AG09319 (cell line): ENCODE measurements around the gene ZDHHC14.

Experiments used
- DNase-seq: peaks from one replicate; pipeline ENCODE4 v3.0.0-alpha.2; 2010; ENCODE audit warnings: low read depth; ENCODE audit errors: extremely low read depth
- CTCF ChIP-seq: IDR thresholded peaks from 2 replicates; pipeline ENCODE4 v1.5.1; 2011; ENCODE audit warnings: low read depth, mild to moderate bottlenecking, inconsistent platforms, low read length, moderate library complexity

The ZDHHC14 gene

GRCh38 chr6:157552081-157552747 is 171.2 kb downstream of the ZDHHC14 start:
- TF ChIP-seq CTCF, result no peak
- no peak for DNase-seq

- no peak for DNase-seq
- no peak for TF ChIP-seq CTCF
Measured at GRCh38 chr6:157552820-157553485, 172.0 kb downstream of the ZDHHC14 start.

GRCh38 chr6:157554747-157555146 is 173.8 kb downstream of the ZDHHC14 start:
- no peak for DNase-seq
- TF ChIP-seq CTCF, result no peak

- no peak for TF ChIP-seq CTCF
- no peak for DNase-seq
Measured at GRCh38 chr6:157555455-157556143, 174.6 kb downstream of the ZDHHC14 start.

GRCh38 chr6:157556144-157556645 is 175.2 kb downstream of the ZDHHC14 start:
- TF ChIP-seq CTCF, result no peak
- DNase-seq, result no peak

GRCh38 chr6:157556671-157557430 is 175.9 kb downstream of the ZDHHC14 start:
- no peak for TF ChIP-seq CTCF
- DNase-seq, result no peak

- TF ChIP-seq CTCF, result no peak
- no peak for DNase-seq
Measured at GRCh38 chr6:157557559-157557958, 176.6 kb downstream of the ZDHHC14 start.
